Gastrocnemius medialis (tissue), 4 donors: ENCODE results near the gene CD300LG. TPM values are rescaled to one million over a fixed set of nuclear protein-coding genes. Genes with fewer than 3 reads are reported as not detected.

Experiments
- ATAC-seq, 2 donors: fragments of 150-250 bp; one replicate each; pipeline ENCODE4 v1.9.1; 2016
- DNase-seq, 2 donors: peaks; one replicate each; pipeline ENCODE4 v3.0.0-alpha.2; 2019
- H3K27ac ChIP-seq, 4 donors: fragments of 200-600 bp; sonication (generic); 1 replicate in 1 of 4; 2 replicates in 3 of 4; pipeline ENCODE4 v1.5.1; 2016 to 2018; ENCODE audit warnings: mild to moderate bottlenecking in 2 of 4, moderate library complexity in 1 of 4
- H3K27me3 ChIP-seq, 3 donors: fragments of 200-600 bp; sonication (generic) in 2 of 3; 1 replicate in 1 of 3; 2 replicates in 2 of 3; pipeline versions ENCODE4 v1.5.1 to v1.6.0; 2016 to 2019; ENCODE audit warnings: mild to moderate bottlenecking in 1 of 3, moderate library complexity in 1 of 3
- H3K36me3 ChIP-seq, 2 donors: fragments of 200-600 bp; sonication (generic) in 1 of 2; one replicate each; pipeline ENCODE4 v1.5.1; 2017 to 2018
- H3K4me1 ChIP-seq, 2 donors: fragments of 200-600 bp; sonication (generic) in 1 of 2; one replicate each; pipeline ENCODE4 v1.5.1; 2016 to 2017; ENCODE audit warnings: mild to moderate bottlenecking in 2 of 2
- H3K4me3 ChIP-seq, 4 donors: fragments of 200-600 bp; sonication (generic) in 3 of 4; 1 replicate in 1 of 4; 2 replicates in 3 of 4; pipeline ENCODE4 v1.5.1; 2016 to 2019; ENCODE audit warnings: mild to moderate bottlenecking in 2 of 4
- H3K9me3 ChIP-seq, 3 donors: fragments of 200-600 bp; sonication (generic) in 2 of 3; 1 replicate in 1 of 3; 2 replicates in 2 of 3; pipeline ENCODE4 v1.5.1; 2016 to 2019
- CTCF ChIP-seq, 5 experiments: fragments of 450-650 bp in 3 of 5; fragments of 200-600 bp in 2 of 5; sonication (generic) in 2 of 5; IDR thresholded peaks in 4 of 5; conservative IDR thresholded peaks in 1 of 5; 1 replicate in 4 of 5; 2 replicates in 1 of 5; pipeline ENCODE4 v1.5.1; 2016 to 2019; ENCODE audit warnings: antibody characterized with exemption in 5 of 5, mild to moderate bottlenecking in 3 of 5, moderate library complexity in 3 of 5
- POLR2A ChIP-seq, 2 donors: fragments of 450-650 bp; IDR thresholded peaks; one replicate each; pipeline ENCODE4 v1.6.1; 2017; ENCODE audit warnings: antibody characterized with exemption in 2 of 2, mild to moderate bottlenecking in 2 of 2, moderate library complexity in 2 of 2
- in situ Hi-C, 4 donors: fragments of 200-750 bp; cut with MboI; loops; one replicate each; pipeline versions ENCODE4 v1.15.0 to v1.8.0; 2017; ENCODE audit warnings: low sequenced_read_pairs in 4 of 4
- intact Hi-C: fragments of 100-400 bp; cut with DNase I; formaldehyde crosslinking; loops from one replicate; pipeline ENCODE4 v1.15.1; 2023; ENCODE audit warnings: low total_unique reads
- total RNA-seq, 4 donors: library from RNA; depleted of rRNA; stranded (reverse); fragments of >200 nt; gene quantifications; one replicate each; pipeline versions ENCODE4 v1.1.0 to v1.2.3, GENCODE V29; 2016

CD300LG gene
- total RNA-seq, 4 donors from 2014 or later: 18.4 to 28.2 (median 20.8) TPM

DNA sequence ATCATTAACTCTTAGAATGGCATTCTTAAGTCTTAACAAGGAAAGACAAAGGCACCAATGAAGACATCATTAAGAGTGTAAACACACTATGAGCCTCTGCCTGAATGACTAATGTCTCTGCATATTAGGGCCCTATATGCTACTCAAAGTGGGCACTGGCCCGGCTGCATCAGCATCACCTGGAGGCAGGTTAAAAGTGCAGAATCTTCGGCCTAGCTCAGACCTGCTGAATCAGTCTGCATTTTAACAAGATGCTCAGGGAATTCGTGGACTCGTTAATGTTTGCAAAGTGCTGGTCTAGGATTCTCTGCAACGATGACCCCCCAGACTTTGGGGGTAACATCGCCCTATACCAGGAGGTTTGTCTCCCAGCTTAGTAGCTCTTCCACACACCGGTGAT lies 20.8 kb upstream of the CD300LG start:
- no peaks in the 10 kb centered on the region for H3K36me3 ChIP-seq
- DNase-seq: no peak
- intact Hi-C loops (no loop called here), in situ Hi-C loops (no loop called here)
- H3K4me1 ChIP-seq: no peaks in the 10 kb centered on the region
- H3K27ac ChIP-seq: no peak overlapping the region
- no peak for ATAC-seq
- TF ChIP-seq CTCF (IDR thresholded peaks at IDR 0.05 in 4 of 5, conservative IDR thresholded peaks at IDR 0.05 in 1 of 5) (no peak), POLR2A (IDR thresholded peaks at IDR 0.05) (no peak)
- no peak overlapping the region for H3K4me3 ChIP-seq
- H3K27me3 ChIP-seq: no peaks in the 10 kb centered on the region
- no peaks in the 10 kb centered on the region for H3K9me3 ChIP-seq

GRCh38 chr17:43827596-43827995 lies 19.4 kb upstream of the CD300LG start:
- in situ Hi-C loops (no loop called here), intact Hi-C loops (no loop called here)
- Histone ChIP-seq H3K4me1 (no peaks in the 10 kb centered on the region), H3K27ac (no peak overlapping the region), H3K36me3 (no peaks in the 10 kb centered on the region), H3K9me3 (no peaks in the 10 kb centered on the region), H3K4me3 (no peak overlapping the region), H3K27me3 (no peaks in the 10 kb centered on the region)
- ATAC-seq: no peak
- no peak for DNase-seq
- TF ChIP-seq CTCF (IDR thresholded peaks at IDR 0.05 in 4 of 5, conservative IDR thresholded peaks at IDR 0.05 in 1 of 5): no peak
- TF ChIP-seq POLR2A (IDR thresholded peaks at IDR 0.05): no peak

- DNase-seq: no peak
- Histone ChIP-seq H3K27ac (no peak overlapping the region), H3K4me3 (no peak overlapping the region), H3K36me3 (no peaks in the 10 kb centered on the region), H3K27me3 (no peaks in the 10 kb centered on the region), H3K4me1 (peaks cover 4 to 5% of the 10 kb centered on the region in 2 donors), H3K9me3 (no peaks in the 10 kb centered on the region)
- TF ChIP-seq CTCF (IDR thresholded peaks at IDR 0.05 in 4 of 5, conservative IDR thresholded peaks at IDR 0.05 in 1 of 5): no peak
- TF ChIP-seq POLR2A (IDR thresholded peaks at IDR 0.05): no peak
- intact Hi-C loops: no loop called here
- in situ Hi-C loops: no loop called here
- no peak for ATAC-seq
Observed at GRCh38 chr17:43829738-43830137, 17.2 kb upstream of the CD300LG start.

- in situ Hi-C loops: no loop called here
- Histone ChIP-seq H3K4me3 (no peak overlapping the region), H3K27me3 (no peaks in the 10 kb centered on the region), H3K36me3 (no peaks in the 10 kb centered on the region), H3K27ac (no peak overlapping the region), H3K9me3 (no peaks in the 10 kb centered on the region), H3K4me1 (peaks cover 4 to 5% of the 10 kb centered on the region in 2 donors)
- DNase-seq: no peak
- ATAC-seq: no peak
- TF ChIP-seq POLR2A (IDR thresholded peaks at IDR 0.05): no peak
- no peak for TF ChIP-seq CTCF (IDR thresholded peaks at IDR 0.05 in 4 of 5, conservative IDR thresholded peaks at IDR 0.05 in 1 of 5)
- intact Hi-C loops: no loop called here
Observed at GRCh38 chr17:43830510-43831140, 16.4 kb upstream of the CD300LG start.

- DNase-seq (no peak), ATAC-seq (no peak)
- Histone ChIP-seq H3K27me3 (no peaks in the 10 kb centered on the region), H3K4me3 (no peak overlapping the region), H3K36me3 (no peaks in the 10 kb centered on the region), H3K9me3 (no peaks in the 10 kb centered on the region), H3K4me1 (peaks cover 4 to 5% of the 10 kb centered on the region in 2 donors), H3K27ac (no peak overlapping the region)
- in situ Hi-C loops (no loop called here), intact Hi-C loops (no loop called here)
- no peak for TF ChIP-seq POLR2A (IDR thresholded peaks at IDR 0.05)
- TF ChIP-seq CTCF (IDR thresholded peaks at IDR 0.05 in 4 of 5, conservative IDR thresholded peaks at IDR 0.05 in 1 of 5): no peak
Observed at GRCh38 chr17:43831633-43832032, 15.3 kb upstream of the CD300LG start.
